Measurements from ENCODE around the gene CACNA1C.

Gene CACNA1C

GRCh38 chr12:2142068-2142467 lies 89.3 kb downstream of the CACNA1C start:
- peak; percentile 9 for DNase-seq

- no peak for DNase-seq
These were observed 92.2 kb downstream of the CACNA1C start for GRCh38 chr12:2144951-2145350.

- no peak for DNase-seq
These were observed 92.7 kb downstream of the CACNA1C start for GRCh38 chr12:2145433-2145998.

GRCh38 chr12:2147335-2147734 lies 94.5 kb downstream of the CACNA1C start:
- no peak for DNase-seq

- DNase-seq, result no peak
These were observed 96.3 kb downstream of the CACNA1C start for GRCh38 chr12:2149091-2149490.

GRCh38 chr12:2150833-2151232 lies 98.0 kb downstream of the CACNA1C start:
- no peak for DNase-seq

- DNase-seq, result no peak
These were observed 98.6 kb downstream of the CACNA1C start for GRCh38 chr12:2151391-2151790.

- no peak for DNase-seq
These were observed 99.3 kb downstream of the CACNA1C start for GRCh38 chr12:2152134-2152533.

GRCh38 chr12:2154050-2154449 lies 101.3 kb downstream of the CACNA1C start:
- DNase-seq, result no peak

- DNase-seq, result no peak
These were observed 101.7 kb downstream of the CACNA1C start for GRCh38 chr12:2154521-2154920.

GRCh38 chr12:2156333-2156732 lies 103.5 kb downstream of the CACNA1C start:
- DNase-seq, result no peak

- DNase-seq, result no peak
These were observed 107.3 kb downstream of the CACNA1C start for GRCh38 chr12:2160043-2160442.

GRCh38 chr12:2161473-2161872 lies 108.7 kb downstream of the CACNA1C start:
- DNase-seq, result no peak

GRCh38 chr12:2163177-2163941 lies 110.6 kb downstream of the CACNA1C start:
- DNase-seq, result no peak

- no peak for DNase-seq
These were observed 112.2 kb downstream of the CACNA1C start for GRCh38 chr12:2165021-2165420.

- no peak for DNase-seq
These were observed 113.1 kb downstream of the CACNA1C start for GRCh38 chr12:2165927-2166326.

GRCh38 chr12:2166696-2167095 lies 113.9 kb downstream of the CACNA1C start:
- no peak for DNase-seq

GRCh38 chr12:2167231-2167630 lies 114.4 kb downstream of the CACNA1C start:
- DNase-seq, result no peak

- DNase-seq, result no peak
These were observed 116.0 kb downstream of the CACNA1C start for GRCh38 chr12:2168808-2169207.

- no peak for DNase-seq
These were observed 116.7 kb downstream of the CACNA1C start for GRCh38 chr12:2169489-2169888.

GRCh38 chr12:2169940-2170339 lies 117.2 kb downstream of the CACNA1C start:
- no peak for DNase-seq

GRCh38 chr12:2170376-2170775 lies 117.6 kb downstream of the CACNA1C start:
- no peak for DNase-seq

- no peak for DNase-seq
These were observed 119.1 kb downstream of the CACNA1C start for GRCh38 chr12:2171672-2172426.
